Liver (tissue), 3 donors: ENCODE data around the gene RAB31.

Experiments
- CTCF ChIP-seq: fragments of 150-350 bp; IDR thresholded peaks from 2 replicates; pipeline ENCODE4 v1.5.1; 2017; ENCODE audit warnings: improper control_type of control experiment, low read depth, low read length; ENCODE audit not compliant: missing input control
- GABPA ChIP-seq, 2 donors: IDR thresholded peaks in 1 of 2; conservative IDR thresholded peaks in 1 of 2; 2 replicates each; pipeline ENCODE4 v1.6.1; 2016; ENCODE audit warnings: antibody characterized with exemption in 2 of 2, mild to moderate bottlenecking in 1 of 2, moderate library complexity in 1 of 2
- SP1 ChIP-seq: IDR thresholded peaks from 2 replicates; pipeline ENCODE4 v1.6.1; 2018; ENCODE audit warnings: antibody characterized with exemption, mild to moderate bottlenecking
- donor health status: healthy.
- donor health status: healthy.

DNA sequence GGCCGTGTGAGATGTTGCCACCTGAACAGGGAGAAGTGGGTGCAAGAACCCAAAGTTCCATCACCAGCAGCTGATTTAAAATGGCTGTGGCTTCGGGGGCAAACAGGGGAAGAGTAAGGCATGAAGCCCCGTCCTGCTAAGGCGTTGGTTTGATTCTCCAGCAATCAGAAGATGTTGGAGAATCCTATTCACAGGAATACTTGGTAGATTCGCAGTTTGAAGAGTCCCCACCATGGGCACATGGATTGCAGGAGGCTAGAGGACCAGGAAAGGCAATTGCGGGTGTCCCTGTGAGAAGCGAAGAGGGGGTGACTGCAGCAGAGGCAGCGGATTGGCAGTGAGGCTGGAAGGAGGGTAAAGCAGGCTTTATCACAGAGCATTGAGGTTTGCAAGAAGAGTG lies 131.1 kb downstream of the RAB31 start:
- TF ChIP-seq CTCF (no peak), SP1 (no peak), GABPA (IDR thresholded peaks at IDR 0.05 in 1 of 2, conservative IDR thresholded peaks at IDR 0.05 in 1 of 2) (no peak)
